HG03196 (cell line): ENCODE results near the gene TSPAN14.
"Not testable (repeated sequence)": the region's sequence is repeated elsewhere in the genome, so short reads cannot be mapped to it uniquely, and the experiment has no call there.

Source experiments
- ATAC-seq: cut with Tn5 transposase; IDR thresholded peaks from one replicate; pipeline ENCODE4 v1.9.1; 2021; ENCODE audit not compliant: unreplicated experiment

TSPAN14 gene

GRCh38 chr10:80539421-80540031 is 85.4 kb downstream of the TSPAN14 start:
- ATAC-seq = peak; percentile 31

GRCh38 chr10:80540136-80540535 is 86.0 kb downstream of the TSPAN14 start:
- no peak for ATAC-seq

- no peak for ATAC-seq
Measured at GRCh38 chr10:80540618-80540980, 86.5 kb downstream of the TSPAN14 start.

- ATAC-seq = peak; percentile 64
Measured at GRCh38 chr10:80540981-80541750, 87.1 kb downstream of the TSPAN14 start.

- ATAC-seq = no peak
Measured at GRCh38 chr10:80542053-80542452, 87.9 kb downstream of the TSPAN14 start.

GRCh38 chr10:80542652-80543318 is 88.7 kb downstream of the TSPAN14 start:
- ATAC-seq = no peak

GRCh38 chr10:80543319-80543672 is 89.2 kb downstream of the TSPAN14 start:
- not testable (repeated sequence) for ATAC-seq

GRCh38 chr10:80544316-80544953 is 90.3 kb downstream of the TSPAN14 start:
- no peak for ATAC-seq

- no peak for ATAC-seq
Measured at GRCh38 chr10:80545258-80545881, 91.3 kb downstream of the TSPAN14 start.

GRCh38 chr10:80552151-80552646 is 98.1 kb downstream of the TSPAN14 start:
- no peak for ATAC-seq

GRCh38 chr10:80553436-80553835 is 99.3 kb downstream of the TSPAN14 start:
- no peak for ATAC-seq

- ATAC-seq = no peak
Measured at GRCh38 chr10:80554050-80554449, 99.9 kb downstream of the TSPAN14 start.

GRCh38 chr10:80555415-80555814 is 101.3 kb downstream of the TSPAN14 start:
- no peak for ATAC-seq

GRCh38 chr10:80561950-80562349 is 107.8 kb downstream of the TSPAN14 start:
- no peak for ATAC-seq

GRCh38 chr10:80567292-80567691 is 113.2 kb downstream of the TSPAN14 start:
- no peak for ATAC-seq

GRCh38 chr10:80569131-80569895 is 115.2 kb downstream of the TSPAN14 start:
- no peak for ATAC-seq

- ATAC-seq = no peak
Measured at GRCh38 chr10:80571352-80571751, 117.2 kb downstream of the TSPAN14 start.

GRCh38 chr10:80579181-80579763 is 125.2 kb downstream of the TSPAN14 start:
- no peak for ATAC-seq

- no peak for ATAC-seq
Measured at GRCh38 chr10:80579849-80580637, 125.9 kb downstream of the TSPAN14 start.
